GM18507 (cell line): ENCODE results near the gene PHACTR2.

Source experiments
- DNase-seq: peaks from one replicate; pipeline ENCODE4 v3.0.0; 2011; ENCODE audit warnings: low read depth; ENCODE audit not compliant: insufficient read length; ENCODE audit errors: extremely low spot score
- FAIRE-seq: peaks from 2 replicates; lab custom pipeline; 2011; peaks lifted over from hg19 to GRCh38; lab: Jason Lieb, UNC

Gene PHACTR2

GRCh38 chr6:143674483-143675381 is 3.0 kb upstream of the PHACTR2 start:
- FAIRE-seq, result no peak
- DNase-seq, result no peak

DNA sequence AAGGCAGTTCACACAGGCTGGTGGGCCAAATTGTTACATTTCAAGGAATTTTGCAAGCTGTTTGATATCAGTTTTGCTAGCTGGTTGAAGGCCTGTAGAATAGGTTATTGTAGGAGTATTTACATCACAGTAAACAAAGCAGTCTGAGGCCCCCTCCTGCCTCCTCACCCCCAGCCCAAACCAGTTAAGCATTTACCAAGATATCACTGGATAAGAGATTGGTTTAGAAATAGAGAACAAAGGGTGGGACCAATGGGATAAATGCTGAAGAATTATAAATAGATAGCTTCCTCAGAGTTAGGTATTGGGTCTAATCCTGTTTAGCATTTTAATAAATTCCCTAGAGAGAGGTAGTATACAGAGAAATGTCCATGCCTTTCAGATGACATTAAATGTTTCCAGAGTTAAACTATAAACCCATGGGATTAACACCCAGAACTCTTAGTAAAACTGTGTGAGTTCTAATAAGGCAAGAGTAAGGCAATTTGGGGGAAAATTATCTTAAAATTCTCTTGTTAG is 2.3 kb upstream of the PHACTR2 start:
- no peak for FAIRE-seq

DNA sequence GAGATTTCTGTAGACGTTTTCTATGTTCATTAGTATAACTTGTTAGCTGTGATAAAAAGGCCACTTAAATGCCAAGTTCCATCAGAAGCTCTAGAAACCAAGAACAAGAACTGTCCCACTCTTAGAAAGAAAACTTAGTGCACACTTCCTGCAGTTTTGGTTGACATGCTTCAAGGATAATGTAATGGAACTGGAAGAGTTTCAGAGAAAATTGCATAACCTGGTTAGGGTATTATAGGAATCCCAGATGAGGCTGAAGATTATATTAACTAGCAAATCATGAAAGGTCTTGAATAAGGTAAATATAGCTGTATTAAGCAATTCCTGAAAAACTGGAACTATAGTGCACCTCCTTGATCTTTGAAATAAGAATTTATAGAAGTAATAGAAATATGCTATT is 1.8 kb upstream of the PHACTR2 start:
- DNase-seq (no peak), FAIRE-seq (no peak)

More for the DNA sequence above, 2.3 kb upstream of the PHACTR2 start:
- no peak for DNase-seq

- FAIRE-seq (no peak), DNase-seq (no peak)
Observed at GRCh38 chr6:143676437-143677045, 1.2 kb upstream of the PHACTR2 start.

GRCh38 chr6:143677577-143677890 is 231 bp upstream of the PHACTR2 start:
- FAIRE-seq (no peak), DNase-seq (no peak)

GRCh38 chr6:143679041-143679440 is 1.3 kb downstream of the PHACTR2 start:
- DNase-seq (no peak), FAIRE-seq (no peak)

GRCh38 chr6:143680141-143680540 is 2.4 kb downstream of the PHACTR2 start:
- DNase-seq, result no peak
- FAIRE-seq, result no peak

- FAIRE-seq (no peak), DNase-seq (no peak)
Observed at GRCh38 chr6:143682805-143683204, 5.0 kb downstream of the PHACTR2 start.

DNA sequence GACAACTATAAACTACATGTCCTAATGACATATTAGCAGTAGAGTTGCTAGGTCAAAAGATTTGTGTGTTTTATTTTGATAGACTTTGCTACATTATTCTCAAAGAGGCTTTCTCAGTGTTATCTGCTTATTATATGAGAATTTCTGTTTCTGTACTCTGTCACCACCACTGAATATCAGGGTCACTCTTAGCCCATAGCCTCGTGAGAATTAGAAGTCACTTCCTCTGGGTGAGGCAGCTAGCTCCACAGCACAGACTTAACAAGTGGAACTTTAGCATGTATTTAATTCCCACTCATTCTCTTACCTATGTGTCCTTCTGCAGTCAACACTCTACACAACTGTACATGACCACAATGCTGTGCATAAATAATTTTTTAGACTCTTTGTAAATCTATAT is 6.7 kb downstream of the PHACTR2 start:
- no peak for FAIRE-seq
- no peak for DNase-seq

- DNase-seq (no peak), FAIRE-seq (no peak)
Observed at GRCh38 chr6:143685653-143686052, 7.9 kb downstream of the PHACTR2 start.

- FAIRE-seq (no peak), DNase-seq (no peak)
Observed at GRCh38 chr6:143687591-143687990, 9.8 kb downstream of the PHACTR2 start.

GRCh38 chr6:143688681-143689080 is 10.9 kb downstream of the PHACTR2 start:
- FAIRE-seq (no peak), DNase-seq (no peak)

DNA sequence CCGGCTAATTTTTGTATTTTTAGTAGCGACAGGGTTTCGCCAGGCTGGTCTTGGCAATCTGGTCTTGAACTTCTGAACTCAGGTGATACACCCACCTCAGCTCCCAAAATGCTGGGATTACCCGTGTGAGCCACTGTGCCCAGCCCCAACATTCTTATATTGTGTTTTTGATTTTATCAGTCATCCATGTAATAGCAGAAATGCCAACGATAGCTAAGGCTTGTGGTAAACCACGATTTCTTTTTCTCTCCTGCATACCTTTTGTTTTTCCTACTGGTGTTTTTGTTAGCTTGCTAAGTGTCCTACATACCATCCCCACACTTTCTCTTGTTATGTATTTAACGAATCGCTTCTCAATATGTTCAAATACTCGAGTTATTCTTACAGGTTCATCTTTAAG is 12.1 kb downstream of the PHACTR2 start:
- no peak for DNase-seq
- FAIRE-seq, result no peak

GRCh38 chr6:143691155-143691554 is 13.4 kb downstream of the PHACTR2 start:
- no peak for FAIRE-seq

DNA sequence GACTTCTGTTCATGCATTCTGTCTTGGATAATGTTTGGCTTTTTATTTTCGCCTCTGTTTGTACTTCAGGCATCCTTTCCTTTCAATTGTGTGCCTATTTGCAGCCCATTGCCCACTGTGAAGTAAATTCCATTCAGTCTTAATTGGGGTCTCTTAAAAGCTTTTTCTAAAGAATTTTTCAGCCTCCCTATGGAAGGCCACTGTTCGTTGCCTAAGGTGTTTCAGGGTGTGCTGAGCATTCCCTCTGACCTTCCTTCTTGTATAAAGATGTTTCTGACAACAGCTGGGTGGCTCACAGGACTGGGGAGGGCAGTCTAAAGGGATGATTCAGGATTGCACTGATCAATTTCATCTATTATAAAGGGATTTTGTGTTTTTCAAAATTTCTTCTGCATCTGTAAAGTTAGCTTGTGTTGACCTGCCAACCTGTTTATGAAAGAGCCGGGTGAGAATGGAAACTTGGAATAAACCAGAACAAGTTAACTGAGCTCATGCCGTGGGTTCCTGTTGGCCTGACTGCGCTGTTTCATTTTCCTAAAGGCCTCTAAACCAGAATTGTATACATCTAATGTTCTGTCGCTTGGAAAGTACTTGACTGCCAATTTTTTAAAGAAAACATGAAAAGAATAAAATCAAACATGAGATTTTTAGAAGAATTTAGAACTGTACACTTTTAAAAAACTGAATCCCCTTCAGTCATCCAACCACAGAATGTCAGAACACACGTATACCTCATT is 14.3 kb downstream of the PHACTR2 start:
- no peak for FAIRE-seq
- DNase-seq, result no peak

More at GRCh38 chr6:143691155-143691554, 13.4 kb downstream of the PHACTR2 start:
- DNase-seq, result no peak

DNA sequence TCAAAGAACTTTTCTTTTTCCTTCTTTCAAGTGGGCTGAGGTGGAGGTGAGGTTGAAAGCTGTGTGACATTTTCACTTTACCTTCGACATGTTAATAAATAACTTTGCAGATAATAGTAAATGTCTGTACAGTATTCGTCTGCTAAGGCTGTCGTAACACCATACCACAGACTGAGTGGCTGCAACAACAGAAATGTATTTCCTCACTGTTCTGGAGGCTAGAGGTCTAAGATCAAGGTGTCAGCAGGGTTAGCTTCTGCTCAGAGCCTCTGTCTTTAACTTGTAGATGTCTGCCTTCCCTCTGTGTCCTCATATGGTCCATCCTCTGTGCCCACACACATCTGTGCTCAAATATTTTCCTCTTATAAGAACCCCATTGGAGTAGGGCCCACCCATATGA is 14.9 kb downstream of the PHACTR2 start:
- FAIRE-seq (no peak), DNase-seq (no peak)

GRCh38 chr6:143694013-143694412 is 16.2 kb downstream of the PHACTR2 start:
- DNase-seq (no peak), FAIRE-seq (no peak)

GRCh38 chr6:143694560-143694959 is 16.8 kb downstream of the PHACTR2 start:
- FAIRE-seq, result no peak

GRCh38 chr6:143695130-143695968 is 17.6 kb downstream of the PHACTR2 start:
- FAIRE-seq, result no peak

More at GRCh38 chr6:143694560-143694959, 16.8 kb downstream of the PHACTR2 start:
- no peak for DNase-seq

More at GRCh38 chr6:143695130-143695968, 17.6 kb downstream of the PHACTR2 start:
- DNase-seq, result no peak
